Measurements from ENCODE around the gene AMFR. TPM values are rescaled to one million over a fixed set of nuclear protein-coding genes. Genes with fewer than 3 reads are reported as not detected.

The AMFR gene
- total RNA-seq, 1 experiment from 2014 or later: 31.7 TPM

DNA sequence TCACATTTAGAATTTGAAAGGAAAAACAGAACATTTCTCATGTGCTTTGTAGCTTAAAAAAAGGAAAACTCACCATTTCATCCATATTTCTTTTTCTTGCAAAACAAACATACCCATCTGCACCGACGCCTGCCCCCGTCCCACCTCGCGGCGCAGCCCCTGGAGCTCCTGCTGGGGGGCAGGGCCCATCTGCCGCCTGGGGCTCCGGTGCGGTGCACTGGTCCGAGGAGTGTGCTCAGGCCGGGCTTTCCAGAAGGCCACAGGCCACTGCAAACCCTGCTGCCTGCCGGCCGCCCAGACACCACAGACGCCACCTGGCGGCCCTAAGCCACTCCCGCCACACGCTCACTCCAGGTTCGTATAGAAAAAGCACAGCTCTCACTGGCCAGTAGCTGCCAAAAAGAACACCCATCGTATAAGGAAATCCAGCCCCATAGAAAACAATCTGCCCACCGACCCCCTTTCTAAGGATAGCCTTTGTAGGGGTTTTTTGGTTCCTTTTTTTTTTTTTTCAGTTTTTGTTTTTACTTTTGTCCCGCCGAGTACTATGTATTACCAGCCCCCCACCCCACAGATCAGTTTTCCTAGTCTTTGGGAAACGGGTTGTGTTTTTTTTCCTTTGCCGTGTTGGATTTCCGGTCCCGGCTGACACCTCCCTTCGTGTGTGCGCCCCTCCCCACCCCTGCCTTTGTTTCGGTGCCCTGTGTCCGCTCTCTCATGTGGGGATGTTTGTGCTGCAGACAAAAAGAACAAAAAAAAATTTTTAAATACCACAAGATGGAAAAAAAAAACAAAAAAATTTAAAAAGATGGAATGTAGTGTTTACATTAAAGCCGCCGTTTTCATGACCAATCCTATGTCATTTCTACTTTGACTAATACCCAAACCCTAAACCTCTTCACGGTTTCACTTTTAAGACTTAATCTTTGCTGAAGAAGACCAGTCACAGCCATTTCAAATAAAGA, 68.8 kb downstream of the AMFR start (continued):
- TF ChIP-seq NR1H2 (CRISPR knock-in tag; IDR thresholded peaks at IDR 0.05) (no peak), TEAD1 (CRISPR knock-in tag; IDR thresholded peaks at IDR 0.05) (no peak), USF1 (CRISPR knock-in tag; IDR thresholded peaks at IDR 0.05) (no peak), SP1 (CRISPR knock-in tag; conservative IDR thresholded peaks at IDR 0.05) (peak; percentile 60), NR3C1 (CRISPR knock-in tag; conservative IDR thresholded peaks at IDR 0.05; ENCODE audit: low read depth) (no peak), RORB (CRISPR knock-in tag; IDR thresholded peaks at IDR 0.05) (no peak), MXD4 (CRISPR knock-in tag; IDR thresholded peaks at IDR 0.05; ENCODE audit: borderline replicate concordance) (no peak)
- TF ChIP-seq, protein P1, sequence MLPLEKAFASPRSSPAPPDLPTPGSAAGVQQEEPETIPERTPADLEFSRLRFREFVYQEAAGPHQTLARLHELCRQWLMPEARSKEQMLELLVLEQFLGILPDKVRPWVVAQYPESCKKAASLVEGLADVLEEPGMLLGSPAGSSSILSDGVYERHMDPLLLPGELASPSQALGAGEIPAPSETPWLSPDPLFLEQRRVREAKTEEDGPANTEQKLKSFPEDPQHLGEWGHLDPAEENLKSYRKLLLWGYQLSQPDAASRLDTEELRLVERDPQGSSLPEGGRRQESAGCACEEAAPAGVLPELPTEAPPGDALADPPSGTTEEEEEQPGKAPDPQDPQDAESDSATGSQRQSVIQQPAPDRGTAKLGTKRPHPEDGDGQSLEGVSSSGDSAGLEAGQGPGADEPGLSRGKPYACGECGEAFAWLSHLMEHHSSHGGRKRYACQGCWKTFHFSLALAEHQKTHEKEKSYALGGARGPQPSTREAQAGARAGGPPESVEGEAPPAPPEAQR (CRISPR knock-in tag; IDR thresholded peaks at IDR 0.05): no peak
- TF ChIP-seq, protein P2, sequence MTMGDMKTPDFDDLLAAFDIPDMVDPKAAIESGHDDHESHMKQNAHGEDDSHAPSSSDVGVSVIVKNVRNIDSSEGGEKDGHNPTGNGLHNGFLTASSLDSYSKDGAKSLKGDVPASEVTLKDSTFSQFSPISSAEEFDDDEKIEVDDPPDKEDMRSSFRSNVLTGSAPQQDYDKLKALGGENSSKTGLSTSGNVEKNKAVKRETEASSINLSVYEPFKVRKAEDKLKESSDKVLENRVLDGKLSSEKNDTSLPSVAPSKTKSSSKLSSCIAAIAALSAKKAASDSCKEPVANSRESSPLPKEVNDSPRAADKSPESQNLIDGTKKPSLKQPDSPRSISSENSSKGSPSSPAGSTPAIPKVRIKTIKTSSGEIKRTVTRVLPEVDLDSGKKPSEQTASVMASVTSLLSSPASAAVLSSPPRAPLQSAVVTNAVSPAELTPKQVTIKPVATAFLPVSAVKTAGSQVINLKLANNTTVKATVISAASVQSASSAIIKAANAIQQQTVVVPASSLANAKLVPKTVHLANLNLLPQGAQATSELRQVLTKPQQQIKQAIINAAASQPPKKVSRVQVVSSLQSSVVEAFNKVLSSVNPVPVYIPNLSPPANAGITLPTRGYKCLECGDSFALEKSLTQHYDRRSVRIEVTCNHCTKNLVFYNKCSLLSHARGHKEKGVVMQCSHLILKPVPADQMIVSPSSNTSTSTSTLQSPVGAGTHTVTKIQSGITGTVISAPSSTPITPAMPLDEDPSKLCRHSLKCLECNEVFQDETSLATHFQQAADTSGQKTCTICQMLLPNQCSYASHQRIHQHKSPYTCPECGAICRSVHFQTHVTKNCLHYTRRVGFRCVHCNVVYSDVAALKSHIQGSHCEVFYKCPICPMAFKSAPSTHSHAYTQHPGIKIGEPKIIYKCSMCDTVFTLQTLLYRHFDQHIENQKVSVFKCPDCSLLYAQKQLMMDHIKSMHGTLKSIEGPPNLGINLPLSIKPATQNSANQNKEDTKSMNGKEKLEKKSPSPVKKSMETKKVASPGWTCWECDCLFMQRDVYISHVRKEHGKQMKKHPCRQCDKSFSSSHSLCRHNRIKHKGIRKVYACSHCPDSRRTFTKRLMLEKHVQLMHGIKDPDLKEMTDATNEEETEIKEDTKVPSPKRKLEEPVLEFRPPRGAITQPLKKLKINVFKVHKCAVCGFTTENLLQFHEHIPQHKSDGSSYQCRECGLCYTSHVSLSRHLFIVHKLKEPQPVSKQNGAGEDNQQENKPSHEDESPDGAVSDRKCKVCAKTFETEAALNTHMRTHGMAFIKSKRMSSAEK (CRISPR knock-in tag; IDR thresholded peaks at IDR 0.05; ENCODE audit: borderline replicate concordance): no peak
- TF ChIP-seq, protein P3, sequence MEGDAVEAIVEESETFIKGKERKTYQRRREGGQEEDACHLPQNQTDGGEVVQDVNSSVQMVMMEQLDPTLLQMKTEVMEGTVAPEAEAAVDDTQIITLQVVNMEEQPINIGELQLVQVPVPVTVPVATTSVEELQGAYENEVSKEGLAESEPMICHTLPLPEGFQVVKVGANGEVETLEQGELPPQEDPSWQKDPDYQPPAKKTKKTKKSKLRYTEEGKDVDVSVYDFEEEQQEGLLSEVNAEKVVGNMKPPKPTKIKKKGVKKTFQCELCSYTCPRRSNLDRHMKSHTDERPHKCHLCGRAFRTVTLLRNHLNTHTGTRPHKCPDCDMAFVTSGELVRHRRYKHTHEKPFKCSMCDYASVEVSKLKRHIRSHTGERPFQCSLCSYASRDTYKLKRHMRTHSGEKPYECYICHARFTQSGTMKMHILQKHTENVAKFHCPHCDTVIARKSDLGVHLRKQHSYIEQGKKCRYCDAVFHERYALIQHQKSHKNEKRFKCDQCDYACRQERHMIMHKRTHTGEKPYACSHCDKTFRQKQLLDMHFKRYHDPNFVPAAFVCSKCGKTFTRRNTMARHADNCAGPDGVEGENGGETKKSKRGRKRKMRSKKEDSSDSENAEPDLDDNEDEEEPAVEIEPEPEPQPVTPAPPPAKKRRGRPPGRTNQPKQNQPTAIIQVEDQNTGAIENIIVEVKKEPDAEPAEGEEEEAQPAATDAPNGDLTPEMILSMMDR (IDR thresholded peaks at IDR 0.05): peak; percentile 54
- TF ChIP-seq, protein P4, sequence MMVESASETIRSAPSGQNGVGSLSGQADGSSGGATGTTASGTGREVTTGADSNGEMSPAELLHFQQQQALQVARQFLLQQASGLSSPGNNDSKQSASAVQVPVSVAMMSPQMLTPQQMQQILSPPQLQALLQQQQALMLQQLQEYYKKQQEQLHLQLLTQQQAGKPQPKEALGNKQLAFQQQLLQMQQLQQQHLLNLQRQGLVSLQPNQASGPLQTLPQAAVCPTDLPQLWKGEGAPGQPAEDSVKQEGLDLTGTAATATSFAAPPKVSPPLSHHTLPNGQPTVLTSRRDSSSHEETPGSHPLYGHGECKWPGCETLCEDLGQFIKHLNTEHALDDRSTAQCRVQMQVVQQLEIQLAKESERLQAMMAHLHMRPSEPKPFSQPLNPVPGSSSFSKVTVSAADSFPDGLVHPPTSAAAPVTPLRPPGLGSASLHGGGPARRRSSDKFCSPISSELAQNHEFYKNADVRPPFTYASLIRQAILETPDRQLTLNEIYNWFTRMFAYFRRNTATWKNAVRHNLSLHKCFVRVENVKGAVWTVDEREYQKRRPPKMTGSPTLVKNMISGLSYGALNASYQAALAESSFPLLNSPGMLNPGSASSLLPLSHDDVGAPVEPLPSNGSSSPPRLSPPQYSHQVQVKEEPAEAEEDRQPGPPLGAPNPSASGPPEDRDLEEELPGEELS (CRISPR knock-in tag; IDR thresholded peaks at IDR 0.05): peak; percentile 70; the same call in 1 of the 2 replicates
- TF ChIP-seq, protein P5, sequence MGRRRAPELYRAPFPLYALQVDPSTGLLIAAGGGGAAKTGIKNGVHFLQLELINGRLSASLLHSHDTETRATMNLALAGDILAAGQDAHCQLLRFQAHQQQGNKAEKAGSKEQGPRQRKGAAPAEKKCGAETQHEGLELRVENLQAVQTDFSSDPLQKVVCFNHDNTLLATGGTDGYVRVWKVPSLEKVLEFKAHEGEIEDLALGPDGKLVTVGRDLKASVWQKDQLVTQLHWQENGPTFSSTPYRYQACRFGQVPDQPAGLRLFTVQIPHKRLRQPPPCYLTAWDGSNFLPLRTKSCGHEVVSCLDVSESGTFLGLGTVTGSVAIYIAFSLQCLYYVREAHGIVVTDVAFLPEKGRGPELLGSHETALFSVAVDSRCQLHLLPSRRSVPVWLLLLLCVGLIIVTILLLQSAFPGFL (CRISPR knock-in tag; IDR thresholded peaks at IDR 0.05; ENCODE audit: borderline replicate concordance): no peak
- TF ChIP-seq, protein P6, sequence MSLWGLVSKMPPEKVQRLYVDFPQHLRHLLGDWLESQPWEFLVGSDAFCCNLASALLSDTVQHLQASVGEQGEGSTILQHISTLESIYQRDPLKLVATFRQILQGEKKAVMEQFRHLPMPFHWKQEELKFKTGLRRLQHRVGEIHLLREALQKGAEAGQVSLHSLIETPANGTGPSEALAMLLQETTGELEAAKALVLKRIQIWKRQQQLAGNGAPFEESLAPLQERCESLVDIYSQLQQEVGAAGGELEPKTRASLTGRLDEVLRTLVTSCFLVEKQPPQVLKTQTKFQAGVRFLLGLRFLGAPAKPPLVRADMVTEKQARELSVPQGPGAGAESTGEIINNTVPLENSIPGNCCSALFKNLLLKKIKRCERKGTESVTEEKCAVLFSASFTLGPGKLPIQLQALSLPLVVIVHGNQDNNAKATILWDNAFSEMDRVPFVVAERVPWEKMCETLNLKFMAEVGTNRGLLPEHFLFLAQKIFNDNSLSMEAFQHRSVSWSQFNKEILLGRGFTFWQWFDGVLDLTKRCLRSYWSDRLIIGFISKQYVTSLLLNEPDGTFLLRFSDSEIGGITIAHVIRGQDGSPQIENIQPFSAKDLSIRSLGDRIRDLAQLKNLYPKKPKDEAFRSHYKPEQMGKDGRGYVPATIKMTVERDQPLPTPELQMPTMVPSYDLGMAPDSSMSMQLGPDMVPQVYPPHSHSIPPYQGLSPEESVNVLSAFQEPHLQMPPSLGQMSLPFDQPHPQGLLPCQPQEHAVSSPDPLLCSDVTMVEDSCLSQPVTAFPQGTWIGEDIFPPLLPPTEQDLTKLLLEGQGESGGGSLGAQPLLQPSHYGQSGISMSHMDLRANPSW (CRISPR knock-in tag; conservative IDR thresholded peaks at IDR 0.05; ENCODE audit: low read depth): no peak

Data from WTC11 (cell line).